Endothelial cell of umbilical vein (primary cell): ENCODE measurements around the gene MPG.

Experiments used
- CTCF ChIP-seq, 2 donors: IDR thresholded peaks; 1 replicate in 1 of 2; 2 replicates in 1 of 2; pipeline ENCODE4 v1.5.1; 2011; ENCODE audit warnings: low read length in 2 of 2, mild to moderate bottlenecking in 2 of 2, moderate library complexity in 2 of 2, control low read depth in 1 of 2, inconsistent platforms in 1 of 2, low read depth in 1 of 2; ENCODE audit not compliant: insufficient read depth in 1 of 2; ENCODE audit errors: extremely low read depth in 1 of 2
- EZH2 ChIP-seq: IDR thresholded peaks from 2 replicates; pipeline ENCODE4 v1.6.1; 2012; ENCODE audit warnings: borderline replicate concordance, low read depth, mild to moderate bottlenecking, moderate library complexity, low read length, inconsistent platforms; ENCODE audit not compliant: severe bottlenecking
- FOS ChIP-seq: IDR thresholded peaks from 2 replicates; pipeline ENCODE4 v1.6.1; 2011; ENCODE audit warnings: mild to moderate bottlenecking, low read length, moderate library complexity, borderline replicate concordance; ENCODE audit not compliant: insufficient read depth
- JUN ChIP-seq: IDR thresholded peaks from 2 replicates; pipeline ENCODE4 v1.6.1; 2011; ENCODE audit warnings: borderline replicate concordance, low read depth; ENCODE audit not compliant: insufficient read length, insufficient read depth
- MYC ChIP-seq: IDR thresholded peaks from one replicate; pipeline ENCODE4 v1.6.1; 2011; ENCODE audit warnings: mild to moderate bottlenecking, low read depth, low read length
- POLR2A ChIP-seq: IDR thresholded peaks from 2 replicates; pipeline ENCODE4 v1.6.1; 2012; ENCODE audit warnings: low read depth, mild to moderate bottlenecking, control low read depth, low read length
- POLR2AphosphoS5 ChIP-seq: IDR thresholded peaks from 2 replicates; pipeline ENCODE4 v1.6.1; 2012; ENCODE audit warnings: low read depth, mild to moderate bottlenecking, control low read depth, low read length, moderate library complexity; ENCODE audit not compliant: insufficient read depth
- TF ChIP-seq, protein P1 (sequence below): IDR thresholded peaks from 2 replicates; pipeline ENCODE4 v1.6.1; 2011; ENCODE audit not compliant: insufficient read depth, insufficient read length

DNA sequence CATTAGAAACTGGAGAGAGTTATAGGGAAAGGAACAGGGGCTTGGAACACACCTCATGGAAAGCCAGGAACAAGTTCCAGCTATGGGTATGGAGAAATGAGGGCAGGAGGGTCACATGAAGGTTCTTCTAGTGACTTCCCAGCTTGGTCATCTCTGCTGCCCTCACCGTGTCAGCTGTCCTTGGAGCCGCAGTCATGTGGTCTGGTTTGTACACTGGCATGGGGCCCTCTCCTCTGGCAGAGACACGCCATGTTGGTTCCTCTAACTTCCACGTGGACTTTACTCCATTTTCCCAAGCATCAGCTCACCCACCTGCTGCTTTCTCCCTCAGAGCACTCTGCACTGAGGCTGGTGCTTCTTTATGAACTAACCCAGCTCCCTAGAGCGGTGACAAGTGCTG, 26.3 kb downstream of the MPG start:
- TF ChIP-seq CTCF (IDR thresholded peaks at IDR 0.05; ENCODE audit: extremely low read depth in 1 of 2, insufficient read depth in 1 of 2, low read depth in 1 of 2, low read length in 2 of 2) (no peak), POLR2A (no peak), JUN (no peak), POLR2AphosphoS5 (no peak), EZH2 (no peak), FOS (no peak), MYC (no peak)
- TF ChIP-seq, protein P1, sequence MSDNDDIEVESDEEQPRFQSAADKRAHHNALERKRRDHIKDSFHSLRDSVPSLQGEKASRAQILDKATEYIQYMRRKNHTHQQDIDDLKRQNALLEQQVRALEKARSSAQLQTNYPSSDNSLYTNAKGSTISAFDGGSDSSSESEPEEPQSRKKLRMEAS, result no peak
